Measurements from ENCODE around the gene HOXB2.

The HOXB2 gene

DNA sequence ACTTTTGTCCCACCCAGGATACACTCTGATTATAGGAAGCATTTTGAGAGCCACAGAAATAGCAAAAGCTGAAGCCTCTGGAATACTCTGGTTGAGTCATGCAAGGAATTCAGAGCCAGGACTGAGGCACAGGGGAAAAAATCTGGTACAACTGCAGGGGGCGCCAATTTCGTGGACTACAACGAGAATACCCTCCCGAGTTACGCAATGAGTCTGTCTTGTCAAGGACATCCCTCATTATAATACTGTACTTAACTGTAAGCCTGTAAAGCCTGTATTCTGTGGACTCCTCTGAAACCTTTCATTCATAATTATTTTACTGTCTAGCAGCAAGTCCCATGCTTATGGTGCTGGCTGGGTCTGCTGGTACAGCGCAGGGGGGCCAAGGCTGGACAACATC, 21.9 kb downstream of the HOXB2 start:
- Mint-ChIP-seq H3K9me3 (no peaks in the 10 kb centered on the region), H3K4me3 (no peak overlapping the region), H3K27me3 (ENCODE audit: low read depth) (peaks cover 44% of the 10 kb centered on the region), H3K4me1 (peaks cover 61% of the 10 kb centered on the region), H3K27ac (peak overlapping the region; percentile 89 to 97 (median 90)), H3K36me3 (ENCODE audit: low read depth) (no peaks in the 10 kb centered on the region)
- TF ChIP-seq, protein P1, sequence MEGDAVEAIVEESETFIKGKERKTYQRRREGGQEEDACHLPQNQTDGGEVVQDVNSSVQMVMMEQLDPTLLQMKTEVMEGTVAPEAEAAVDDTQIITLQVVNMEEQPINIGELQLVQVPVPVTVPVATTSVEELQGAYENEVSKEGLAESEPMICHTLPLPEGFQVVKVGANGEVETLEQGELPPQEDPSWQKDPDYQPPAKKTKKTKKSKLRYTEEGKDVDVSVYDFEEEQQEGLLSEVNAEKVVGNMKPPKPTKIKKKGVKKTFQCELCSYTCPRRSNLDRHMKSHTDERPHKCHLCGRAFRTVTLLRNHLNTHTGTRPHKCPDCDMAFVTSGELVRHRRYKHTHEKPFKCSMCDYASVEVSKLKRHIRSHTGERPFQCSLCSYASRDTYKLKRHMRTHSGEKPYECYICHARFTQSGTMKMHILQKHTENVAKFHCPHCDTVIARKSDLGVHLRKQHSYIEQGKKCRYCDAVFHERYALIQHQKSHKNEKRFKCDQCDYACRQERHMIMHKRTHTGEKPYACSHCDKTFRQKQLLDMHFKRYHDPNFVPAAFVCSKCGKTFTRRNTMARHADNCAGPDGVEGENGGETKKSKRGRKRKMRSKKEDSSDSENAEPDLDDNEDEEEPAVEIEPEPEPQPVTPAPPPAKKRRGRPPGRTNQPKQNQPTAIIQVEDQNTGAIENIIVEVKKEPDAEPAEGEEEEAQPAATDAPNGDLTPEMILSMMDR (IDR thresholded peaks at IDR 0.05; ENCODE audit: unreplicated experiment in 3 of 3), result peak in 1 of 3 experiments; percentile 14

DNA sequence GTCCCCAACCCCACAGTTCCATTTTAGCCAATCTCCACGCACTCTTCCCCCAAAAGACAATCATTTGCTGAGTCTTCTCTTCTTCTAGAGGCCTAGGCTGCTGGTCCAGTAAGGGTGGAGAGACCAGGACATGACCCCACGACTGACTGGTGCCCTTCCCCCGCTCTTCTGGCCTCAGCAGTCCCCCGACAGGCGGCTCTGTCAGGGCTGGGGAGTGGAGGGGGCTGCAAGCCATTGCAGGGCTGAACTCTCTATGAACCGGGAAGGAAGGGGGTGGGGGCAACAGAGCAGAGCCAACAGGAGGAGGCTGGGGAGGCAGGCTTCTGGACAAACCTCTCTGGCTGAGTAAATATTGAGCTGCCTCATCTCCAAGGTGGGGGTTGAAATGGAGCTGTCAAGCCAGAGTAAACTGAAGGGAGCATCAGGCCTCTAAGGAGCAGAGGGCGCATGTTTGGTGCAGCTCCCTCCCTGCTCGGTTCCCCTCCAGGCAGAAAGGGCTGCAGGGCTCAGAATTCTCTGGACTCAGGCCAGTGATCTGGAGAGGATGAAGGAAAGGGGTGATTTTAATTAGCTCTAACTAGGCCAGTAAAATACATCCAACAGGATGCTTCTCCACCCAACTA, 22.8 kb downstream of the HOXB2 start:
- no peaks in the 10 kb centered on the region for H3K9me3 Mint-ChIP-seq
- H3K4me1 Mint-ChIP-seq, result peaks cover 55% of the 10 kb centered on the region
- peak overlapping the region; percentile 56 to 67 (median 61) for H3K4me3 Mint-ChIP-seq
- no peaks in the 10 kb centered on the region for H3K36me3 Mint-ChIP-seq (ENCODE audit: low read depth)
- TF ChIP-seq, protein P1 (IDR thresholded peaks at IDR 0.05; ENCODE audit: unreplicated experiment in 3 of 3), result no peak
- H3K27me3 Mint-ChIP-seq (ENCODE audit: low read depth), result peaks cover 45% of the 10 kb centered on the region
- H3K27ac Mint-ChIP-seq, result peak overlapping the region; percentile 89 to 97 (median 90)

DNA sequence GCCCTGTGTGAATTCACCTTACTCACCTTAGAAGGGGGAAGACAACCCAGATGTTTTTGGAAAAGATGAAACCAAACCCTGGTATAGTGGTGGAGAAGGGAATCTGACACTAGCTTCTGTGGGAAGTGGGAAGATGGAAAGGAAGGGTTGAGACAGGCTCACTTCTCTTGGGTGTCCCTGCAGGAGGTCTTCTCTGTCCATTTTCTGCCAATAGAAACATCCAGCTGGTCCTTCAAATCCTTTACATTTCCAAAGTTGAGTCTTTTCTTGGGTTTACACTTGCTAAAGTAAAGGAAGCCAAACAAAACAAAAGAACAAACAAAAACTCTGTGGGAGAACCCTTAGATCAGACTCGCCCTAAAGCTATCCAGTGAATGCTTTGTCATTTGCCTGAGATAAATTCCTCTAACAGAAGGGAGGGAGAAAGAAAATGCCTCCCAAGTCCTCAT, 24.3 kb downstream of the HOXB2 start:
- Mint-ChIP-seq H3K9me3 (no peaks in the 10 kb centered on the region), H3K27ac (peak overlapping the region; percentile 55 to 84 (median 74)), H3K4me3 (no peak overlapping the region), H3K4me1 (peaks cover 51% of the 10 kb centered on the region), H3K36me3 (ENCODE audit: low read depth) (no peaks in the 10 kb centered on the region), H3K27me3 (ENCODE audit: low read depth) (peaks cover 46% of the 10 kb centered on the region)
- TF ChIP-seq, protein P1 (IDR thresholded peaks at IDR 0.05; ENCODE audit: unreplicated experiment in 3 of 3), result no peak

DNA sequence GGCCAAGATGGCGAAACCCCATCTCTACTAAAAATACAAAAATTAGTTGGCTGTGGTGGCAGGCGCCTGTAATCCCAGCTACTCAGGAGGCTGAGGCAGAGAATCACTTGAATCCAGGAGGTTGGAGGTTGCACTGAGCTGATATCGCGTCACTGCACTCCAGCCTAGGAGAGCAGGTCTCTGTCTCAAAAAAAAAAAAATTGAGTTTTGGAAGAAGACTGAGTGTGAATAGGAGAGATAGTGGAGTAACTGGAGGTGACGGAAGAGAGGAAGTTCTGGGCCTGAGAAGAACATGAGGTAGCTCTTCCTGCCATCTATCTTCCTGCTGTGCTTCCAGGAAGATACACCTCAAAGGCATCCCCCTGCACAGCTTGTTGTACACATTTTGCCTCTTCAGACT, 25.5 kb downstream of the HOXB2 start:
- Mint-ChIP-seq H3K36me3 (ENCODE audit: low read depth) (no peaks in the 10 kb centered on the region), H3K27ac (no peak overlapping the region), H3K4me3 (no peak overlapping the region), H3K9me3 (no peaks in the 10 kb centered on the region), H3K27me3 (ENCODE audit: low read depth) (peaks cover 43% of the 10 kb centered on the region), H3K4me1 (peaks cover 52% of the 10 kb centered on the region)
- TF ChIP-seq, protein P1 (IDR thresholded peaks at IDR 0.05; ENCODE audit: unreplicated experiment in 3 of 3), result no peak

DNA sequence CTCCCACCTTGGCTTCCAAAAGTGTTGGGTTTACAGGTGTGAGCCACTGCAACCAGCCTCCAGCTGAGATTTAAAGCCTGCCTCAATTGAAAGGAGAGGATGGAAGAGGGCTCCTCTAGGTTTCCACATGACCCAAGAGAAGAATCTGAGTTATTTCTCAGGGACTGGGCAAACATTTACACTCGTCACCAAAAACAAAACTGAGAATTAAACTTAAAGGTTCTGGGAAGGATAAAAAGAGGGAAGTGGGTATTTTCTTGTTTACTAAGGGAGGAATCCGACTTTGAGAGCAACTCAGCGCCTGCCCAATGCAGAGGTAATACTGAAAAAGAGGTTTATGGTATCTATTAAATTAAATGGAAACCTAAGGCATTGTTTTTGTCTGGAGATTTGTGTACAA, 27.4 kb downstream of the HOXB2 start:
- TF ChIP-seq, protein P1 (IDR thresholded peaks at IDR 0.05; ENCODE audit: unreplicated experiment in 3 of 3), result no peak
- H3K4me3 Mint-ChIP-seq, result no peak overlapping the region
- H3K4me1 Mint-ChIP-seq, result peaks cover 49% of the 10 kb centered on the region
- H3K27me3 Mint-ChIP-seq (ENCODE audit: low read depth), result peaks cover 52% of the 10 kb centered on the region
- no peaks in the 10 kb centered on the region for H3K9me3 Mint-ChIP-seq
- peak overlapping the region in 1 of 3 experiments; percentile 12 for H3K27ac Mint-ChIP-seq
- H3K36me3 Mint-ChIP-seq (ENCODE audit: low read depth), result no peaks in the 10 kb centered on the region

Measured in nephron (organoid).